NT2/D1 (cell line): ENCODE measurements around the gene GRB10.

ENCODE experiments used
- YY1 ChIP-seq: IDR thresholded peaks from 2 replicates; pipeline ENCODE4 v1.6.1; 2011; ENCODE audit not compliant: insufficient read length, insufficient read depth
- ZNF274 ChIP-seq: IDR thresholded peaks from 2 replicates; pipeline ENCODE4 v1.6.1; 2011; ENCODE audit warnings: mild to moderate bottlenecking, low read depth, low read length

- TF ChIP-seq YY1 (no peak), ZNF274 (no peak)
Observed at GRCh38 chr7:50622821-50623220, 159.9 kb downstream of the GRB10 start.
